GM12878 (cell line): ENCODE measurements around the gene H2AZ2. TPM values are rescaled to one million over a fixed set of nuclear protein-coding genes. Genes with fewer than 3 reads are reported as not detected.
A peak's percentile ranks its signal among the peaks of the same experiment; 100 is the strongest.

Experiments
- ATF7 ChIP-seq: fragments of 450-650 bp; IDR thresholded peaks from 2 replicates; pipeline ENCODE4 v1.6.1; 2016; ENCODE audit warnings: low read depth, mild to moderate bottlenecking
- BACH1 ChIP-seq: fragments of 450-650 bp; IDR thresholded peaks from 2 replicates; pipeline ENCODE4 v1.6.1; 2017; ENCODE audit warnings: mild to moderate bottlenecking, borderline replicate concordance
- HSF1 ChIP-seq: fragments of 150-350 bp; IDR thresholded peaks from 2 replicates; pipeline ENCODE4 v1.6.1; 2014; ENCODE audit warnings: mild to moderate bottlenecking, low read depth, low read length
- KLF5 ChIP-seq: fragments of 450-650 bp; IDR thresholded peaks from 2 replicates; pipeline ENCODE4 v1.6.1; 2014; ENCODE audit warnings: mild to moderate bottlenecking; ENCODE audit not compliant: partially characterized antibody
- MTA3 ChIP-seq: IDR thresholded peaks from 2 replicates; pipeline ENCODE4 v1.6.1; 2012; ENCODE audit warnings: low read length, inconsistent platforms, borderline replicate concordance
- MYB ChIP-seq: fragments of 150-350 bp; IDR thresholded peaks from 2 replicates; pipeline ENCODE4 v1.6.1; 2014; ENCODE audit warnings: mild to moderate bottlenecking, low read depth, low read length, borderline replicate concordance
- NFYA ChIP-seq: IDR thresholded peaks from 2 replicates; pipeline ENCODE4 v1.6.1; 2011; ENCODE audit warnings: low read depth, mild to moderate bottlenecking, low read length, improper control_type of control experiment, borderline replicate concordance
- NR2F1 ChIP-seq: fragments of 450-650 bp; conservative IDR thresholded peaks from 2 replicates; pipeline ENCODE4 v1.6.1; 2017; ENCODE audit warnings: mild to moderate bottlenecking
- RB1 ChIP-seq: fragments of 450-650 bp; formaldehyde crosslinking; IDR thresholded peaks from 2 replicates; pipeline ENCODE4 v1.6.1; 2017; ENCODE audit warnings: mild to moderate bottlenecking, borderline replicate concordance
- RBBP5 ChIP-seq: fragments of 200-600 bp; sonication (generic); conservative IDR thresholded peaks from 2 replicates; pipeline ENCODE4 v1.6.1; 2016
- SMAD1 ChIP-seq: fragments of 450-650 bp; IDR thresholded peaks from 2 replicates; pipeline ENCODE4 v1.6.1; 2018; ENCODE audit warnings: mild to moderate bottlenecking, low read depth; ENCODE audit not compliant: partially characterized antibody
- SPI1 ChIP-seq: IDR thresholded peaks from 2 replicates; pipeline ENCODE4 v1.6.1; 2011; ENCODE audit warnings: low read depth, mild to moderate bottlenecking, low read length, moderate library complexity, borderline replicate concordance; ENCODE audit not compliant: insufficient read depth
- SRF ChIP-seq, 2 experiments: IDR thresholded peaks; 2 replicates each; pipeline ENCODE4 v1.6.1; 2011; ENCODE audit warnings: low read depth in 2 of 2, low read length in 2 of 2, mild to moderate bottlenecking in 1 of 2, moderate library complexity in 1 of 2
- SUZ12 ChIP-seq: fragments of 200-600 bp; sonication (generic); IDR thresholded peaks from one replicate; pipeline ENCODE4 v1.6.1; 2018; ENCODE audit warnings: antibody characterized with exemption, mild to moderate bottlenecking; ENCODE audit not compliant: unreplicated experiment
- TAF1 ChIP-seq: IDR thresholded peaks from 2 replicates; pipeline ENCODE4 v1.6.1; 2011; ENCODE audit warnings: mild to moderate bottlenecking, low read depth, low read length, borderline replicate concordance
- TBL1XR1 ChIP-seq: IDR thresholded peaks from 2 replicates; pipeline ENCODE4 v1.6.1; 2012; ENCODE audit warnings: low read depth, low read length, improper control_type of control experiment
- TCF12 ChIP-seq: IDR thresholded peaks from 2 replicates; pipeline ENCODE4 v1.6.1; 2011; ENCODE audit warnings: low read depth, mild to moderate bottlenecking, low read length
- polyA plus RNA-seq, 11 experiments: library from polyadenylated mRNA; depleted of rRNA in 4 of 11; unstranded in 6 of 11; stranded (reverse) in 5 of 11; fragments of >200 nt; fragmentation: Nextera tagmentation in 4 of 11; fragmentation: Illumina TruSeq in 1 of 11; extraction: Ambion mirVana in 4 of 11; extraction: Trizol in 1 of 11; gene quantifications; 1 replicate in 1 of 11; 2 replicates in 10 of 11; pipeline versions ENCODE4 v1.2.1 to v1.2.3, GENCODE V29; 2011 to 2016; ENCODE audit warnings: inconsistent platforms in 2 of 11, missing spikeins in 2 of 11, low read depth in 1 of 11
- total RNA-seq, 4 experiments: library from RNA; depleted of rRNA in 3 of 4; stranded (reverse); fragments of >200 nt in 3 of 4; fragmentation: Illumina TruSeq in 1 of 4; extraction: Trizol in 1 of 4; gene quantifications; 2 replicates each; pipeline versions ENCODE4 v1.2.1 to v1.2.3, GENCODE V29; 2013 to 2021
- TF ChIP-seq, protein P1 (sequence below): fragments of 450-650 bp; IDR thresholded peaks from 2 replicates; pipeline ENCODE4 v1.6.1; 2014; ENCODE audit warnings: mild to moderate bottlenecking
- TF ChIP-seq, protein P2 (sequence below): IDR thresholded peaks from 2 replicates; pipeline ENCODE4 v1.6.1; 2011; ENCODE audit warnings: mild to moderate bottlenecking, low read depth, low read length, moderate library complexity; ENCODE audit not compliant: insufficient replicate concordance
- TF ChIP-seq, protein P3 (sequence below): IDR thresholded peaks from 2 replicates; pipeline ENCODE4 v1.6.1; 2012; ENCODE audit warnings: low read length, inconsistent platforms
- TF ChIP-seq, protein P4 (sequence below): fragments of 450-650 bp; IDR thresholded peaks from 2 replicates; pipeline ENCODE4 v1.6.1; 2018; ENCODE audit warnings: mild to moderate bottlenecking, low read depth, moderate library complexity; ENCODE audit not compliant: partially characterized antibody
- TF ChIP-seq, protein P5 (sequence below): fragments of 450-650 bp; IDR thresholded peaks from 2 replicates; pipeline ENCODE4 v1.6.1; 2016; ENCODE audit warnings: mild to moderate bottlenecking

H2AZ2 gene
- total and polyA plus RNA-seq, 10 of the 15 experiments (the other 5 are each of a cell fraction or from before 2014, with no cell fraction given): 118 to 366 (median 223) TPM

DNA sequence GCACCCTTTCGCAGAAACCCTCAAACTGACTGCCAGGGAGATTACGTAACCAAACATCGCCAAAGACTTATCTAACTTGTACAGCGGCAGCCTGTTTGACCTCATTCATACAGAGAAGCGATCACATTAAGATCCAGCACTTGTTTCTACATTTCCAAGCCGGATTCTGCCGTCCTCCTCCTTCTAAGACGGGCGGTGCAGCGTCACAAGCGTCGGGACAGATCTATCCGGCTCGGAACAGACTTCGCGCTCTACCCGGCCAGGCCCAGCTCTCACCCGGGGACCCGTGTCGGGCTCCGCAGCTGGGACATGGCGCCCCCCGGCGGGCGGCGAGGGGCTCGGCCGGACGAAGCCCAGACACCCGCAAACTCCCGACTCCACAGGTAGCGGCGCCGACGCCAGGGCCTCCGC lies 373 bp downstream of the H2AZ2 start (continued):
- TF ChIP-seq, protein P1, sequence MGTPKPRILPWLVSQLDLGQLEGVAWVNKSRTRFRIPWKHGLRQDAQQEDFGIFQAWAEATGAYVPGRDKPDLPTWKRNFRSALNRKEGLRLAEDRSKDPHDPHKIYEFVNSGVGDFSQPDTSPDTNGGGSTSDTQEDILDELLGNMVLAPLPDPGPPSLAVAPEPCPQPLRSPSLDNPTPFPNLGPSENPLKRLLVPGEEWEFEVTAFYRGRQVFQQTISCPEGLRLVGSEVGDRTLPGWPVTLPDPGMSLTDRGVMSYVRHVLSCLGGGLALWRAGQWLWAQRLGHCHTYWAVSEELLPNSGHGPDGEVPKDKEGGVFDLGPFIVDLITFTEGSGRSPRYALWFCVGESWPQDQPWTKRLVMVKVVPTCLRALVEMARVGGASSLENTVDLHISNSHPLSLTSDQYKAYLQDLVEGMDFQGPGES: no peak
- TF ChIP-seq KLF5 (no peak), MTA3 (no peak), MYB (no peak), TAF1 (peak; percentile 15; the same call in 1 of the 2 replicates), TCF12 (no peak), HSF1 (no peak), RB1 (0 out of 2 replicates have a peak, but pooled peaks have one; percentile 20), BACH1 (no peak; the same call in 1 of the 2 replicates), SPI1 (no peak), NR2F1 (peak; percentile 76; the same call in 1 of the 2 replicates), SUZ12 (no peak), SMAD1 (no peak), NFYA (no peak), TBL1XR1 (no peak), ATF7 (peak; percentile 95), RBBP5 (no peak), SRF (IDR thresholded peaks at IDR 0.05; ENCODE audit: low read depth in 2 of 2, low read length in 2 of 2) (0 out of 4 replicates have a peak, but pooled peaks of 1 of the 2 experiments have one; percentile 13)
- TF ChIP-seq, protein P2, sequence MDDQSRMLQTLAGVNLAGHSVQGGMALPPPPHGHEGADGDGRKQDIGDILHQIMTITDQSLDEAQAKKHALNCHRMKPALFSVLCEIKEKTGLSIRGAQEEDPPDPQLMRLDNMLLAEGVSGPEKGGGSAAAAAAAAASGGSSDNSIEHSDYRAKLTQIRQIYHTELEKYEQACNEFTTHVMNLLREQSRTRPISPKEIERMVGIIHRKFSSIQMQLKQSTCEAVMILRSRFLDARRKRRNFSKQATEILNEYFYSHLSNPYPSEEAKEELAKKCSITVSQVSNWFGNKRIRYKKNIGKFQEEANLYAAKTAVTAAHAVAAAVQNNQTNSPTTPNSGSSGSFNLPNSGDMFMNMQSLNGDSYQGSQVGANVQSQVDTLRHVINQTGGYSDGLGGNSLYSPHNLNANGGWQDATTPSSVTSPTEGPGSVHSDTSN: no peak
- TF ChIP-seq, protein P3, sequence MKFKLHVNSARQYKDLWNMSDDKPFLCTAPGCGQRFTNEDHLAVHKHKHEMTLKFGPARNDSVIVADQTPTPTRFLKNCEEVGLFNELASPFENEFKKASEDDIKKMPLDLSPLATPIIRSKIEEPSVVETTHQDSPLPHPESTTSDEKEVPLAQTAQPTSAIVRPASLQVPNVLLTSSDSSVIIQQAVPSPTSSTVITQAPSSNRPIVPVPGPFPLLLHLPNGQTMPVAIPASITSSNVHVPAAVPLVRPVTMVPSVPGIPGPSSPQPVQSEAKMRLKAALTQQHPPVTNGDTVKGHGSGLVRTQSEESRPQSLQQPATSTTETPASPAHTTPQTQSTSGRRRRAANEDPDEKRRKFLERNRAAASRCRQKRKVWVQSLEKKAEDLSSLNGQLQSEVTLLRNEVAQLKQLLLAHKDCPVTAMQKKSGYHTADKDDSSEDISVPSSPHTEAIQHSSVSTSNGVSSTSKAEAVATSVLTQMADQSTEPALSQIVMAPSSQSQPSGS: peak; percentile 86; the same call in 1 of the 2 replicates
- TF ChIP-seq, protein P4, sequence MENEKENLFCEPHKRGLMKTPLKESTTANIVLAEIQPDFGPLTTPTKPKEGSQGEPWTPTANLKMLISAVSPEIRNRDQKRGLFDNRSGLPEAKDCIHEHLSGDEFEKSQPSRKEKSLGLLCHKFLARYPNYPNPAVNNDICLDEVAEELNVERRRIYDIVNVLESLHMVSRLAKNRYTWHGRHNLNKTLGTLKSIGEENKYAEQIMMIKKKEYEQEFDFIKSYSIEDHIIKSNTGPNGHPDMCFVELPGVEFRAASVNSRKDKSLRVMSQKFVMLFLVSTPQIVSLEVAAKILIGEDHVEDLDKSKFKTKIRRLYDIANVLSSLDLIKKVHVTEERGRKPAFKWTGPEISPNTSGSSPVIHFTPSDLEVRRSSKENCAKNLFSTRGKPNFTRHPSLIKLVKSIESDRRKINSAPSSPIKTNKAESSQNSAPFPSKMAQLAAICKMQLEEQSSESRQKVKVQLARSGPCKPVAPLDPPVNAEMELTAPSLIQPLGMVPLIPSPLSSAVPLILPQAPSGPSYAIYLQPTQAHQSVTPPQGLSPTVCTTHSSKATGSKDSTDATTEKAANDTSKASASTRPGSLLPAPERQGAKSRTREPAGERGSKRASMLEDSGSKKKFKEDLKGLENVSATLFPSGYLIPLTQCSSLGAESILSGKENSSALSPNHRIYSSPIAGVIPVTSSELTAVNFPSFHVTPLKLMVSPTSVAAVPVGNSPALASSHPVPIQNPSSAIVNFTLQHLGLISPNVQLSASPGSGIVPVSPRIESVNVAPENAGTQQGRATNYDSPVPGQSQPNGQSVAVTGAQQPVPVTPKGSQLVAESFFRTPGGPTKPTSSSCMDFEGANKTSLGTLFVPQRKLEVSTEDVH: no peak
- TF ChIP-seq, protein P5, sequence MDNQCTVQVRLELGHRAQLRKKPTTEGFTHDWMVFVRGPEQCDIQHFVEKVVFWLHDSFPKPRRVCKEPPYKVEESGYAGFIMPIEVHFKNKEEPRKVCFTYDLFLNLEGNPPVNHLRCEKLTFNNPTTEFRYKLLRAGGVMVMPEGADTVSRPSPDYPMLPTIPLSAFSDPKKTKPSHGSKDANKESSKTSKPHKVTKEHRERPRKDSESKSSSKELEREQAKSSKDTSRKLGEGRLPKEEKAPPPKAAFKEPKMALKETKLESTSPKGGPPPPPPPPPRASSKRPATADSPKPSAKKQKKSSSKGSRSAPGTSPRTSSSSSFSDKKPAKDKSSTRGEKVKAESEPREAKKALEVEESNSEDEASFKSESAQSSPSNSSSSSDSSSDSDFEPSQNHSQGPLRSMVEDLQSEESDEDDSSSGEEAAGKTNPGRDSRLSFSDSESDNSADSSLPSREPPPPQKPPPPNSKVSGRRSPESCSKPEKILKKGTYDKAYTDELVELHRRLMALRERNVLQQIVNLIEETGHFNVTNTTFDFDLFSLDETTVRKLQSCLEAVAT: peak; percentile 67
